NCI-H460 (cell line): ENCODE results near the gene P2RY6. TPM values are rescaled to one million over a fixed set of nuclear protein-coding genes. Genes with fewer than 3 reads are reported as not detected.

Experiments used
- DNase-seq: peaks from one replicate; pipeline ENCODE4 v3.0.0-alpha.2; 2016; ENCODE audit warnings: low read depth; ENCODE audit errors: extremely low read depth
- total RNA-seq: library from RNA; depleted of rRNA; stranded (reverse); fragments of >200 nt; shearing (Covaris generic); gene quantifications from 2 replicates; pipeline ENCODE4 v1.2.3, GENCODE V29; 2014

The P2RY6 gene
- total RNA-seq, 1 experiment from 2014 or later, result not detected

DNA sequence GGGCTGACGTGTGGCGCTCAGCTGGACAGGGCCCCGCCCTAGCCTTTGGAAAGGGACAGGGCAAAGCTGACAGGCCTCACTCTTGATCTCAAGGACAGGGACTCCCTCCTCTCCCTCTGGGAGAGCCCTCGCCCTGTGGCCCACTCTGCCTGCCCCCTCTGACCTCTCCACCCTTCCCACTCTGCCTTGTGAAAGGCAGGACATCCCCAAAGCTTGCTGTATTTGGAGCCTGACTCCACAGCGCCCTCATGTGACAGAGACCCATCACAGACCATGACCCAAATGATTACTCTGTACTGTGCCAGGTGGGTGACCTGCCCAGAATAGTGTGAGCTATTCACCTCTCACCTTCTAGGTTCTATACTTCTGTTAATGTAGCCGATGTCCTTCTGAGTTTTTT is 35.3 kb upstream of the P2RY6 start:
- DNase-seq, result peak; percentile 18

DNA sequence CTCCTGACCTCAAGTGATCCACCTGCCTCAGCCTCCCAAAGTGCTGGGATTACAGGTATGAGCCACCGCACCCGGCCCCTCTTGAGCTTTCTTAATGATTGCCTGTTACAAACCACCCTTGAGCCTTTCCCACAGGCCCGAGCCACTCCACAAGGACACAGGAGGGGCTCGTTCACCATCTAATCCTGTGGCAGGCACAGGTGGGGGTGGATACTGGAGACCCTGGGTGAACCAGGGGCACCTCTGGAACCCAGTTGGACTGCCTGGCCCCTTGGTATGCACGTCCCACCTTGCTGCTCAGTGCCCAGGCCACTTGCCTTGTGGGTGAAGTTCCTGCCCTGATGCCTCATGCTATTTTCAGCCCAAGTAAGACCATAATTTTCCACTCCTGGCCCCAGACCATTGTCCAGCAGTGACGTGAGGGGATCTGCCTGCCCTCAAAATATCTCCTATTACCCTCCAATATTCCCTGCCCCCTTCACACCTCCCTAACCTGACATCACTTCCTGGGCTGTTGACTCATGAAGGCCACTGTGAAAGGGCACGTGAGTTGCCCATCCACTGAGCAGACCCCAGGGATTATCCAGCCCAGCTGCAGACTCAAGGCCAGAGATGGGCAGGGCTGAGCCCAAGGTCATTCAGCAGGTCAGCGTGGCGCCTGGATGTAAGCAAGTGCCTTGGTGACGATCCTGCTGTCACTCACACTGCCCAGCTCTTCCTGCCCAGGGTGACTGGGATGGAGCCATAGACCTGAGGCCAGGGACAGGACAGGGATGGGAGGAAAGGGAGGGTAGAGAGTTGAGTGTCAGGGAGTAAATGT is 34.5 kb upstream of the P2RY6 start:
- DNase-seq, result no peak

DNA sequence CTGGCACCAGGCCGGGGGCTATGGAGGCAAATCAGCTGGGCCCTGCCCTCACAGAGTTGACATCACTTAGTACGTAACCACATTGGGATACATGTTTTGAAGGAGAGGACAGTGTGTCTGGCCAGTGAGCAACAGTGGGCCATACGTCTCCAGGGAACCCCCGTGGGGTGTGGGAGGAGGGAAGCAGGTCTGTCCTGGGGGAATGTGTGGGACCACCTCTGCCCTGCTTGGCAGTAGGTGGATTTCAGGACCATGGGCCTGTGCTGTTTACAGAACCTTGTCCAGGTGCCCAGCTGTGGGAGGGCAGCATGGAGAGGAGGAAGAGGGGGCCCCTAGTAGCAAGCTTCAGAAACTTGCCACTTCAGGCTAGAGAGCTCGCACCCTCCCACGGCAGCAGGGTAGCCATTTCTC is 33.0 kb upstream of the P2RY6 start:
- DNase-seq, result no peak

DNA sequence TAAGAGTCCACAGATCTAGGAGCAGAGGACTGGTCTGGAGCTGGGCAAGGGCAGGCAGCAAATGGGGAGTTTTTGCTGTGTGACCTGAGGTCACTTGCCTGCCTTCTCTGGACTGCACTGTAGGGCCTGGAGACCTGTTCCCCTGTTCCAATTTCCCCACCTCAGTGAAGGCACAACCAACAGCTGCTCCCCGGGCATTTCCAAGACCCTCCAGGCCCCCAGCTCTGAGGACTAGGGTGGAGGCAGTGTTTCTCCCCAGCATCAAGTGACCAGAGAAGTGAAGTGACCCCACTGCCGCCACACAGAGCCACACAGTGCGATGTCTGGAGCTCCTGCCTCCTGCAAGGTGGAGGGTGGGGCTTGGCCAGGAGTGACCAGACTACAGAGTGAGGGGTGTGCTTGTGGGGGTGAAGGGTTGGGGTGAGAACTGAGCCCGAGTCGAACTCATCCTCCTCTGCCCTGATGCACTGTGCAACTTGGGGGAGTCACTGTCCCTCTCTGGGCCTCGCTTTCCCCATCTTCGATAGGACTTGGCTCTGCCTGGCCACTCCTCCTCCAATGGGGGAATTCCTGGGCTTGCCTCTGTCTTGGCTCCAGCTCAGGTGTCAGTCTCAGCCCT is 32.5 kb upstream of the P2RY6 start:
- no peak for DNase-seq

DNA sequence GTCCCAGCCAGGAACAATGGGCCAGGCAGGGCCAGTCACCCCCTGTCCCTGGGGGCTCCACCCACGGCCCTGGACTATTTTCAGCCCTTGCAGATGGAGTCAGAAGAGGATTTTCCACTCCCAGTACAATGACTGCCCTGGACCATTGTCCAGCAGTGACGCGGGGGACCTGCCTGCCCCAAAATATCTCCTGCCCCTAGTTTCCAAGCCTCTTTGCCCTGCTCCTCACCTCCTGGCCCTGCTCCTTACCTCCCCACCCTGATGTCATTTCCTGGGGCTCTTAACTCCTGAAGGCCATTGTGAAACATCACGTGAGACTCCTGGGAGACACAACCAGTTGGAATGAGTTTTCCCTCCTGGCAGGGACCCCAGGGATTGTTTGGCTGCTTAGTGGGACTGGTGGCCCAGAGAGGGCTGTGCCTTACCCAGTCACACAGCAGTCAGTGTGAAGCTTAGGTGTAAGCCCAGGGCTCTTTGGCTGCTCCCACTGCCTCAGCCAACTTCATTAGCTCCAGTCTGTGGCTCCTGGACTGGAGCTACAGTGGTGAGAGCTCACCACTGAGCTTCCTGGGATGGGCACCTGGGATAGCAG is 31.9 kb upstream of the P2RY6 start:
- no peak for DNase-seq

- no peak for DNase-seq
Measured at GRCh38 chr11:73241300-73241699, 30.8 kb upstream of the P2RY6 start.

DNA sequence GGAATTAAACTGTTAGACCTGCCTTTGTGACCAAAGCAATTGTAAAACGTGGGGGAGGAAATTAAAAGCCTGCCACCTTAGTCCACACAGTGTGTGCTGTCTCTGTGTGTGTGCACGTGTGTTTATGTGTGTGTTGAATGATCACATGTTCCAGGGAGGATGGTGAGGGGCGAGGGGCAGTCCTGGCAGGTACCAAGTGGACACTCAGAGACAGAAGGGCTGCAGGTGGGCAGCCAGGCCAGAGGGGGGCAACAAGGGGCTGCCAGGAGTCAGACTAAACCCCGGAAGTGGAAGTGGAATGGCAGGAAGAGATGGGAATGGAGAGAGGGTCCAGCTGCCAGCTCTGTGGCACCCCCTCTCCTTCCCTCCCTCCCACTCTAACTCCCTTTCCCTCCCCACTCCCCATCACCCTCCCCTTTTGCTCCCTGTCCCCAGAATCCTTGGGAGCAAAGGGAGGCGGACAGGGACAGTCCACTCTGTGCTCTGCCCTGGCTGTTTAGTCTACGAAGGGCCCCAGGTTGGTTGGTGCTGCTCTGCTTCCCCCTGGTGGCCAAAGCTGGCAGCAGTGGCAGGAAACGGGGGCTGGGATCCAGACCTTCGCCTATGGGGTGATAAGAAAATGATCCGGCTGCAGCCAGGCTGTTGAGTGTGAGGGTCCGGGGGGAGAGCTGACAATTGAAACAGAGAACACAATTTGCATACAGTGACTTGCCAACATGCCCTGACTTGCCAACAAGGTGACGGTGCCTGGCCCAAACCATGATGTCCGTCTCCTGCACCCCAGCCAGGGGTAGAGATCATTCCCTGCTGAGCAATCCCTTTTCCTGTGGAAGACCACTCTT is 29.7 kb upstream of the P2RY6 start:
- DNase-seq, result peak; percentile 64

DNA sequence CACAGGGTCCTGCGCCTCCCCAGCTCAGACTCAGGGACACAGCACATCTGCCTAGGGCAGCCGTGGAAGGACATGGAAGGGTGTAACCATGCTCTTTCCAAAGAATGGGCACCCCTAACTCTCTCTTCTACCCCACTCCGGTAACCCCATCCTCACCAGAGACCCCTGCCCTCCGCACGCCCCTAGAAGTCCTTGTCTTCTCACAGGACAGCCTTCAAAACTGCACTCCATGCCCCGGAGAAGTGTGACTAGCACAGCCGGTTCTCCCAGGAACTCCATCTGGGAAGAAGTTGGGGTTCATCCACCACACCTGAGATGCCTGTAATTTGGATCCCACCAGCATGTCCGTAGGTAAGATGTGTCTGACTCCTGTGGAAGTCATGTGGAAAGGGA is 29.0 kb upstream of the P2RY6 start:
- no peak for DNase-seq

- no peak for DNase-seq
Measured at GRCh38 chr11:73244589-73245240, 27.4 kb upstream of the P2RY6 start.

DNA sequence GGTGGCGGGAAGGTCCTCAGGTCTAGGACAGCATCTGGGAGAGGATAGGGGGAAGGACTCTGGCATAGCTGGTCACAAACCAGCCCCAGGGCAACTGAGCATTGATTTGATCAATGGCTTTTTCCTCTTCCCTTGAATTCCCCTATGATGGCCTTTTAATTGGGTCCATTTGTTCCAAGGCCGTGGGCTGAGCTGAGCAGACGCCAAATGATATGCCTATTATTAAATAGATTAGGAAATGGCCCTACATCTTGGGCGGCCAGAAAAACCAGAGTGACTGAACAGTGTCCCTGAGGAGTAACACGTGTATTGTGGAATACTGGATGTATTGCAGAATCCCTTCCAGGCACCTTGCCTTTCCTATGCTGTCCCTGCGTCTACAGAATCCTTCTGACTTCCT is 26.7 kb upstream of the P2RY6 start:
- no peak for DNase-seq

DNA sequence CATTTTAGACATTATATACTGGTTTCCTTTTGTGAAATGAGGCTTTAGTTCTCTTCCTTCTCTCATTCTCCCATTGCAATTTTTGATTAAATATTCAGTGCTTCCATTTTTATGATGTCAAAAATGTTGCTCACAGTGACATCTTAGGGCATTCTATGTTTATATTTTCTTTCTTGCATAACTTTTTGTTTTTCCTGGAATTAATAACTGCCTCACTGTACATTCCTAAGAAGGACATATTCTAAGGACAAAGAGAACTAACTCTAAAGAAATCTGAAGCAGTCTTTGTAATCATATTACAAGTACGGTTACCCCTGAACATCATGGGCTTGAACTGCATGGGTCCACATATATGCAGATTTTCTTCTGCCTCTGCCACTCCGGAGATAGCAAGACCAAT is 25.8 kb upstream of the P2RY6 start:
- no peak for DNase-seq

- DNase-seq, result no peak
Measured at GRCh38 chr11:73248526-73249185, 23.5 kb upstream of the P2RY6 start.

GRCh38 chr11:73249304-73249703 is 22.8 kb upstream of the P2RY6 start:
- no peak for DNase-seq

DNA sequence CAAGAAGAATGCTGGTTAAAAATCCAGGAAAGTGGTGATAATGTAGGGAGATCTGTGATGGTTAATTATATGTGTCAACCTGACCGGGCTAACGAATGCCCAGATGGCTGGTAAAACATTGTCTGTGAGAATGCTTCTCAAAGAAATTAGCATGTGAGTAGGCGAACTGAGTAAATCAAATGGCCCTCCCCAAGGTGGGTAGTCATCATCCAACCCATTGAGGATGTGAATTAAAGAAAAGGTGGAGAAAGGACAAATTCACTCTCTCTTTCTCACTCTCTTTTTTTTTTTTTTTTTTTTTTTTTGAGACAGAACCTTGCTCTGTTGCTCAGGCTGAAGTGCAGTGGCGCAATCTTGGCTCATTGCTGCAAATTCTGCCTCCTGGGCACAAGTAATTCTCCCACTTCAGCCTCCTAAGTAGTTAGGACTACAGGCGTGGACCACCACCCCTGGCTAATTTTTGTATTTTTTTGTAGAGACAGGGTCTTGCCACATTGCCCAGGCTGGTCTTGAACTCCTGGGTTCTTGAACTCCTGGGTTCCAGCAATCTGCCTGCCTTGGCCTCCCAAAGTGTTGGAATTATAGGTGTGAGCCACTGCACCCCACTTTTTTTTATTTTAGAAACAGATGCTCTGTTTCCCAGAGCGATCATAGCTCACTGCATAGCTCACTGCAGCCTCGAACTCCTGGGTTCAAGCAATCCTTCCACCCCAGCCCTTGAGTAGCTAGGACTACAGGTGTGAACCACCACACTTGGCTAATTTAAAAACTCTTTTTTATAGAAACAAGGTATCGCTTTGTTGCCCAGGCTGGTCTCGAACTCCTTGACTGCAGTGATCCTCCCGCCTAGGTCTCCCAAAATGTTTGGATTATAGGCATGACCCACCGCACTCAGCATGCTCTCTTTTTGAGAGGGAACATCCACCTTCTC is 22.0 kb upstream of the P2RY6 start:
- DNase-seq, result no peak

DNA sequence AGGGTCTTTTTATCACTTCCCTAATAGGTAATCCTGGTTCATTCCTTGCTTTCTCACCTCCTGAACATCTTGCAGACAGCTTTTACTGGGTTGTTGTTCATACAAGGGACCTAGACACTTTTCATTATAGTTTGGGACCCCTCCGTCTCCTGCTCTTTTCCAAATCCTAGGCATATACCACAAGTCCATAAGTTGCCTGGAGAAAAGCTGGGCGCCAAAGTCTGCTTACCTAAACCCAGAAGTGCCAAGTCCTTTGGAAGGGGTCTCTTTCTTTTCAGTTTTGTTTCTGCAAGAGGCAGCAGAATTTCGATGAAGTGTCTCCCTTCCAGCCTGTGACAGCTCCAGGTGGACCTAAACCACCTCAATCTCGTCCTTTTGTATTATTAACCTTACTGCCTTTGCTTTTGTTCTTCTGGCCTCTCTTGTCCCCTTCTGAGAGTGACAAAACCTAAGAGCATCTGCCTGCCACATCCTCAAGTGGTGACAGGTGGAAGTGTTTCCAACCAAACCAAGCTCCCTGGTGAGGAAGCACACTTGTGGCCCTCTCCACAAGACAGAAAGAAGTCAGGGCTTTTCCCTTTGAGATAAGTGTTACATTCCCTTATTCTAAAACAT is 19.5 kb upstream of the P2RY6 start:
- no peak for DNase-seq

DNA sequence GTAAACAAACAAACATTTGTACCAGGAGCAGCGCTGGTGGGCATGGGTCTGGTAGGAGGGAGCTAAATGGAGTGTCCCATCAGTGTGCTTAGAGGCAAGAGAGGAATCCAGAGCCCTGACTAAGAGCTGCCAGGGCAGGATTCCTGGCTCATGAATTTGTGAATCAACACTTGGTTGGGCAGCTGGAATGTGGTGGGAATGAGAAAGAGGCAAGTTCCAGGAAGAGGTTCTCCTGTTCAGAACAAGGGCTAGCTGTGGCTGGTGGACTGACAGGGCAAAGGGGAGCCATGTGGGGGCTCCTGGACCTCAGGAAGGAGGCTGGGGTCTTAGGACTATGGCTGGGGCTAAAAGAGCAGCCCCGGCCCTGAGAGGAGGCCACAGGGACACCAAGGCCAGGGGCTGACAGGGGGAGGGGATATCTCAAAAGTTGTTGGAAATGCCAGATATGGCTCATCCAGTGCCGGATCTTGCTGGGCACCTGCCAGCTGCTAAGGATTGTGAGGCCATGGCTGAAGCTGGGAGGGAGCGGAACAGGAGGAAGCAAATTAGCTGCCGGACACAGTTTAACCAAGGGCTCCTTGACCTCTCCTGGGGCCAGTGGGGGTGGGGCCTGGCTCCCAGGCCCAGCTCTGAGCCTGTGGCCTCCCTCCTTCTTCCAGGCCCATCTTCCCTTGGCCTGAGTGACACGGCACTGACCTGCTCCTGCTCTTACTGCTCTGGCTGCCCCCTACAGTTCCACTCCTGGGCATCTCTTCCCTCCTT is 14.6 kb upstream of the P2RY6 start:
- no peak for DNase-seq

DNA sequence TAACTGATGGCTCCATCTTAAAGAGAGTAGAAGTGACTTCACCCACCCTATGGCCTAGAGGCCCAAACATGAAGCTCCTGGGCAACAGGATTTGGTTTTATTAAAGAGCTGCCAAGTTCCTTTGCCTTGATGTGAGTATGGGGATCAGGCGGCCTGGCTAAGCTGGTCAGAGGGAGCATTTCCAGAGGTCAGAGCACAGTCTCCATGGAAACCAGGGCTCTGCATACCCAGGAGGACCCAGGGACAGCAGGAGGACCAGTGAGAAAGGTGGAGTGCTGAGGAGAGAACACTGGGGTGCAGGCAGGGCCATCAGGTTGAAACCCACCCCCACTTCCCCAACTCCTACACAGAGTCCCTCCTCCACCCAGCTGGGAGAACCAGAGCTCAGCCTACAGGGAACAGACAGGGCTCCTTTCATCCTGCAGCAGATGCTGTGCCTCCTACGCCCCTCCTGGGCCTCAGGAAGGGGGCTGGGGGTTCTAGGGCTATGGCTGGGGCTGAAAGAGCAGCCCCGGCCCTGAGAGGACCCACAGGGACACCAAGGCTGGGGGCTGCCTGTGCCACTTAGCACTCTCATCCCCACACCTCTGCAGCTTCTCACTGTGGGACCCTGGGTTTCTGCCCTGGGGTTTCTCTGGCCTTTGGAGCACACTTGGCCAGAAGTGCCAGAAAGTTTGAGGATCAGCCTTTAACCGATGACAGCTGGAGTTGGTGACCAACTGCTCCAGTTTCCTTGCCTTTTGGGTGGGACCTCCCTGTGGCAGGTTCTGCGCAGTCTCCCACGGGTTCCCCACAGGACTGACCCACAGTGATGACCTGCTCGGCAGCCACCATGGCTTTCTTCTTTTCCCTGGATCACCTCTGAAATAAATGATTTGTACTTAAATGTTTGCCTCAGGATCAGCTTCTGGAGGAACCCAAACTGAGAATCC is 13.8 kb upstream of the P2RY6 start:
- no peak for DNase-seq
